AML-193 (cell line): Measurements from ENCODE around the gene LCLAT1.
"Not testable (repeated sequence)": the region's sequence is repeated elsewhere in the genome, so short reads cannot be mapped to it uniquely, and the experiment has no call there.

Experiments
- DNase-seq, 2 experiments: peaks; one replicate each; lab custom pipeline; 2025; lab: John Stamatoyannopoulos, UW

LCLAT1 gene

DNA sequence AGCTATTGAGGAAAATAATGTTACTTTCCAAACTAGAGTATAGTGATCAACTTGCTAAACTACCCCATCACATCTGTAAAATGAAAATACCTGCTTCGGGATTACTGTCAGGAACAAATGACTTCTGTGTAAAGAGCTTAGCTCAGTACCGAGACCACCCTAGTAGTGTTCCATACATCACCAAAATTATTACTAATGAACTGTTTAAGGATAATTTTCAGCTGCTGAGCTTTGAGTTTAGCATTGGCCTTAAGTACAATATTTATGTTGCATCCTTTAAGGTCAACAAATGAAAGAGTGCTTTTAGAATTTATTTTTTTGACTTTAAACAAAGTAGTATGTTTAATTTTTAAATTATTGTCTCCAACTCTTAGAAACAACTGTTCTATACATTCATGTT is 144.1 kb downstream of the LCLAT1 start:
- no peak for DNase-seq

GRCh38 chr2:30601375-30601774 is 154.3 kb downstream of the LCLAT1 start:
- DNase-seq, result no peak

- DNase-seq, result no peak
Measured at GRCh38 chr2:30605197-30605596, 158.2 kb downstream of the LCLAT1 start.

- DNase-seq, result no peak
Measured at GRCh38 chr2:30608643-30609042, 161.6 kb downstream of the LCLAT1 start.

- no peak for DNase-seq
Measured at GRCh38 chr2:30611583-30611982, 164.5 kb downstream of the LCLAT1 start.

DNA sequence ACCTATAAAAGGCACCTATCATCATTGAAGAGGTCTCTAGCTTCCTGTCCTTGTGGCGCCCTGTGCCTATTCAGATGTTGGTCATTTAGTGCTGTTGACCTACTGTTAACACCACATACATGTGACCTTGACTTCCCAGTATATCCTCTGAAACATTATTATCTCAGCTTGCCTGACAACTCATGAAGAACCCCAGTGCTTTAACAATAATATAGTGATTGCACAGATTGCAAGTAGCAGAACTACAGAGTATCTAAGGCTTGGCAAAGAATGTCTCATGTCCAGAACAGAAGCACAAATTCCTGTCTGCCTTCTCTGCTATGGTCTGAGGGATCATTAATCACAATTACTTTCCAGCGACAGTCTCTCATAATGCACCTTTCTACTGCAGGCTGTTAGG is 165.3 kb downstream of the LCLAT1 start:
- no peak for DNase-seq

DNA sequence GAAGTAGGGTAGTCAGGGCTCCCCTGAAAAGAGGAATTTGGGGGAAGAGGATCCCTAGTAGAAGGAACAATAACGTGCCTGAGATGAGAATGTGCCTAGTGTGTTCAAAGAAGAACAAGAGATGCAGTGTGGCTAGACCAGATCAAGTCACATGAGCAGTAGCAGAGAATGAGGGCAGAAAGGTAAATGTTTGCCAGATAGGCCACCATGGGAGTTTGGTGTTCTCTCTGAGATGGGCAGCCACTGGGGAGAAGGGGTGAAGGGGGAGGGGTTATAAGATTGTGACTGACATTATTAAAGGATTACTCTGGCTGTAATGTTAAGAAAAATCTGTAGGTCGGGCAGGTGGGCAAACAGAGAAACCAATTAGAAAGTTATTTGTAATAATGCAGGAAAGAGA is 166.0 kb downstream of the LCLAT1 start:
- no peak for DNase-seq

DNA sequence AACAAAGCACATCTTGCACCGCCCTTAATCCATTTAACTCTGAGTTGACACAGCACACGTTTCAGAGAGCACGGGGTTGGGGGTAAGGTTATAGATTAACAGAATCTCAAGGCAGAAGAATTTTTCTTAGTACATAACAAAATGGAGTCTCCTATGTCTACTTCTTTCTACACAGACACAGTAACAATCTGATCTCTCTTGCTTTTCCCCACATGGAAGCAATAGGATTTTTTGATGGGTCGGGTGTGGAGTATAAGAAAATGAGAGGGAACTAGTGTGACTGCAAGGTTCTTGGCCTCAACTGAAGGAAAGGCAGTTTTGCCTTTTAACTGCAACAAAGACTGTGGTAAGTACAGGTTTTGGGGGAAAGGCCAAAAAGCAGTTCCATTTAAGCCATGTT is 167.2 kb downstream of the LCLAT1 start:
- not testable (repeated sequence) for DNase-seq

GRCh38 chr2:30615926-30616325 is 168.9 kb downstream of the LCLAT1 start:
- no peak for DNase-seq

- DNase-seq, result no peak
Measured at GRCh38 chr2:30620102-30620501, 173.1 kb downstream of the LCLAT1 start.

GRCh38 chr2:30621836-30622235 is 174.8 kb downstream of the LCLAT1 start:
- DNase-seq, result no peak

DNA sequence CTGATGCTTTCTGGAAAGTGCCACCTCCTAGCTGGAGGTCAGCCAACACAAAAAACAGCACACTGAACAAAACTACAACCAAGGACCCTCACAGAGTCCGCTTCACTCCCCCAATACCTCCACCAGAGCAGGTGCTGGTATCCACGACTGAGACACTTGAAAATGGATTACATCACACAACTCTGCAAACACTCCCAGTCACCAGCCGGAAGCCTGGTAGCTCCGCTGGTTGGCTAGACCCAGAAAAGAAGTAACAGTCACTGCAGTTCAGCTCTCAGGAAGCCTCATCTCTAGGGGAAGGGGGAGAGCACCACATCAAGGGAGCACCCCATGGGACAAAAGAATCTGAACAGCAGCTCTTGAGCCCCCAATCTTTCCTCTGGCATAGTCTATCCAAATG is 175.4 kb downstream of the LCLAT1 start:
- DNase-seq, result no peak

DNA sequence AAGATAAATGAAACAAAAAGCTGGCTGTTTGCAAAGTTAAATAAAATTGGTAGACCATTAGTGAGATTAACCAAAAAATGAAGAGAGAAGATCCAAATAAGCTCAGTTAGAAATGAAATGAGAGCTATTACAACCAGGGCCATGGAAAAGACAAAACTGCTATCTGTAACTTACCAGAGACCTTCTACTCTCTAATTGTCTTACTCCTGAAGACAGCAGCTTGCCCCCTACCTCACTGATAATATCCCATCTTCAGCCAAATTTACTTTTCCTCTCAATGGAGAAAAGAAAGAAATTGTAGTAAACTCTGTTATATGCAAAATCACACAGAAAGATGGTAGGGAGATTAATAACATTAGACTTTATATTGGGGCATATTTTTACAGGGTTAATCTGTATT is 178.2 kb downstream of the LCLAT1 start:
- no peak for DNase-seq

GRCh38 chr2:30625701-30626100 is 178.7 kb downstream of the LCLAT1 start:
- DNase-seq, result no peak

DNA sequence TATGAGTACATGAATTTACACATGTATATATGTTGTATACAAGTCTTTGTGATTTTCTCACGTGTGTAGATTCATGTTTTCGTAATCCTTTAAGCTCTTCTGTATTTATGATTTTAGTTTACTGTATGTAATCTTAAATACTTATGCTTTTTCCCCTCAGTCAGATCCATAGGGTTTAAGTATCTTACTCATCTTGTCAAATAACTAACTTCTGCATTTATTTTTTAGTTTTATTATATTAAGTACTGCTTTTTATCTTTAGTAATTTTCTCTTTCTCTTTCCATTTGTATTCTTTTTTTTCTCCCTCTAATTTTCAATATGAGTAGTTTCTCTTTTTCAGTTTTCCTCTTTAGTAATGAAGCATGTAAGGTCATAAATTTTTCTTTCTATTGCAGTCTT is 179.4 kb downstream of the LCLAT1 start:
- DNase-seq, result no peak

DNA sequence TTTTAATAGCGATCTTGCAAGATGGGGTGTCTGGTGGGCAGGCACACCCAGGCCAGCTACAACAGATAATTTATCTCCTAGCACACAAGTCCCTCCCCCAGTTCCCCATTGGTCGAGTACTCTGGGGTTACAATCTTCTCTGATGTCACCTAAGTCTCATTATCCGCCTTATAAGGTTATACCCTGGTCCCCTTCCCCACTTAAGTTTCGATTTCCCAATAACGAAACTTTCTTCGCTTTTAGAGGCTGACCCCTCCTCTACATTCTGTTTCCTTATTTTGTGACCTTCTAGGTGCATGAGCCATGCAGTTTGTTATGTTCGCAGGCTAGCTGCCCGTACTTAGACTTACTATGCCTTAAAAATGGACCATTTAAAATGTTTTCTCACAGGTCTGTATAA is 180.1 kb downstream of the LCLAT1 start:
- DNase-seq, result no peak

GRCh38 chr2:30628341-30628740 is 181.3 kb downstream of the LCLAT1 start:
- no peak for DNase-seq

DNA sequence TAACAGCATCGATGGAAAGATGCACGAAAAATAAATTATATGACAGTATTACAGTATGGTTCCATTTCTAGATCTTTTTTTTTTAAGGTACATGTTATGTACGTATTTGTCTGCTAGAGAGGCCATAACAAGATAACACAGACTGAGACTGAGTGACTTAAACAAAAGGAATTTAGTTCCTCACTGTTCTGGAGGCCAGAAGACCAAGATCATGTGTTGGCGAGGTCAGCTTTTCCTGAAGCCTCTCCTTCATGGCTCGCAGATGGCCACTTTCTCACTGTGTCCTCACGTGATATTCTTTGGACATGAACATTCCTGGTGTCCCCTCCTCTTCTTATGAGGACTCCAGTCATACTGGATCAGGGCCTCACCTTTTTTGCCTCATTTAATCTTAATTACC is 182.8 kb downstream of the LCLAT1 start:
- DNase-seq, result no peak

- DNase-seq, result no peak
Measured at GRCh38 chr2:30631051-30631671, 184.1 kb downstream of the LCLAT1 start.

DNA sequence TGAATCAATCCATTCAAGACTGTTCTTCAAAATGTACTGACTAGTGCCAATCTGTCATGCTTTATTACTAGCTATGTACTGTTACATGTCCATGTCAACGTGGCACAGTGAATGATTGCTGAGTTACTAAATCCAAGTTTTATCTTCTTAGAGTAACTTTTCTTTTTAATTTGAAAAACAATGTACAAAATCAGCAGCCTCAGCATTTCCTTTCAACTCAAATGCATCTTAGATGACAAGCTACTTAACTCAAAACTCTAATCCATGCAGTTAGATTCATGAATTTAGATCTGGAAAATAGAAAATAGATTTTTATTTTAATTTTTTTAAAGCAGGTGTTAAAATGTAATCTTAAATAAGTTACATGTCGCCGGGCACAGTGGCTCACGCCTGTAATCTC is 186.0 kb downstream of the LCLAT1 start:
- DNase-seq, result no peak

- DNase-seq, result peak; percentile 16 to 31
Measured at GRCh38 chr2:30636311-30636710, 189.3 kb downstream of the LCLAT1 start.

GRCh38 chr2:30639836-30640235 is 192.8 kb downstream of the LCLAT1 start:
- no peak for DNase-seq

- DNase-seq, result no peak
Measured at GRCh38 chr2:30641765-30642345, 194.8 kb downstream of the LCLAT1 start.

DNA sequence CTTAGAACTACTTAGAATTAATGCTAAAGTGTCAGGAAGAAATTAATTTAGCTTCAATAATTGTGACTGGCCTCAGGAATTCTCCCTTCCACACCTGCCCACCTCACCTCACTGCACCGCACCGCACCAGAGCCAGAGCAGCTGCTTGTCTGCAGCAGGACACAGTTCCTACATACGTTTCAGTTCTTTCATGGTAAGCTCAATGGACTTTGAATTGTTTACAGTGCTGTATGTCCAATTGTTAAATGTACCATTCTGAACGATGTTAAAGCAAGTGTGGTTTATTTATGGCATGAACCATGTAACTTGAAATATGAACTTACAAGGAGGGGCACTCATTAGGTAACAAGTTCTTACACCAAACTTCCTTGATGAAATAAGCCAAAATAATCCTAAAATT is 196.0 kb downstream of the LCLAT1 start:
- not testable (repeated sequence) for DNase-seq
